ENCODE measurements around the gene AP2B1.
"Not testable (repeated sequence)": the region's sequence is repeated elsewhere in the genome, so short reads cannot be mapped to it uniquely, and the experiment has no call there.

The AP2B1 gene
- total RNA-seq, result 152 to 197 reads per million in 2 donors

GRCh38 chr17:35587074-35587961 lies at the start of gene AP2B1:
Gene AP2B1, plus strand, starts transcription at chr17:35587322. Its CDS starts 6,709 bp downstream, at chr17:35594031.
- peak; percentile 91 for DNase-seq

DNA sequence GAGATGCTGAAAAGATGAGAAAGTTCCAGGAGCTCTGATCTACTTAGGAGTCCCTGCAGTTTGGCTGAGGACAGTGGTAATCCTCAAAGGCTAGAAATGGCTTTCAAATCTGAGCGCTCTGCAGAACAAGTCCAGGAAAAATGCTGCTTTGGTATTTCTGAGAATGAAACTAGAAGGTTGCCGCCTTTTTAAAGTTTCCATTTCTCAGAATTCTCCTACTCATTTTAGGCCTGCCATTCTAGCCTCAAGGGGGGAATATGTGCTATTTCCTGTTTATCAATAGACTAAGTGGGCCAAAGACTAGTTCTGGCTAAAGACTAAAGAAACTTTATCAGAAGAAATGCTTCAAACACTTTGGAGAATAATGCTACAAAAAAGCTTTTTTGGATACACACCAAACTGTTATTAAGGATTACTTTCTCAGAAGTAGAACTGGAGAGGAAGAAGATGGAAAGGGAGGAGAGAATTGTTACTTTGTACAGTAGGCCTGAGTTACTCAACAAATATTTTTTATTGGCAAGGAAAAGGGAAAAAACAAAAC lies 49.5 kb upstream of the AP2B1 start, which contains the start of gene SLFN12L:
Gene SLFN12L, minus strand, starts transcription at position 78 of the 541 bp plus-strand sequence. CDS start 15,314 bp downstream, outside the sequence.
- DNase-seq, result no peak

- DNase-seq, result no peak
Measured at GRCh38 chr17:35539659-35540026, 47.5 kb upstream of the AP2B1 start.

- no peak for DNase-seq
Measured at GRCh38 chr17:35540589-35541404, 46.3 kb upstream of the AP2B1 start.

- no peak for DNase-seq
Measured at GRCh38 chr17:35541434-35541833, 45.7 kb upstream of the AP2B1 start.

DNA sequence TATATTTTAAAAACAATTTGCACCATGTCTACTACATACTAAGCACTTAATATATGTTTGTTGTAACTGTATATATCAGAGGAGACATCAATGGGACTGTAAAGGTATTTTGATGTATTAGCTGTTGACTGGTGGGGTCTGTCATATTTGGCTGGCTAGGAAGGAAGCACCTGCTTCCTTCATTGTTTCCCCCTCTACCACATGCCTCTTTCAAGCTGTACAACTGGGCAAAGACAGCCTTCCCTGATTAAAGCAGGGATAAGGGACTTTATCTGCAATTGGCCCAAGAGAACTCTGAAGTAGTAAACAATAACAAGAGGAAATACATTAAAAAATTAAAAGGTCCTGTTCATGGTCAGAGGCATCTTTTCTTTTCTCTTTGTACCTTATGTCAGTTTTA lies 44.1 kb upstream of the AP2B1 start:
- no peak for DNase-seq

DNA sequence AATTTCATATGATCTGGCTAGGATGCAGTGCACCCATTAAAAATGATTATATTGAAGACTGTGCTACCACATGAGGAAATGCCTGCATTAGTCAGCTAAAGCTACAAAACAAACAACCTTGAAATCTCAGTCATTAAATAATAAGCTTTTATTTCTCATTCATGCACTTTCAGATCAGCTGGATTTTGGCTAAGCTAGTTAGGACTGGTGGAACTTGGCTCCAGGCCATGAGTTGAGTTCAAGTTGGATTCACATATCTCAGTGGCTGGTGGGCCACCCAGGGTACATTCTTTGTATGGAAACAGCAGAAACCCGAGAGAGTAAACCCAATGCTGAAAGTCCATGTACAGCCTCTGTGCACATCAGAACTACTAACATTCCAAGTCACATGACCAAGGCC lies 43.3 kb upstream of the AP2B1 start:
- DNase-seq, result no peak

- no peak for DNase-seq
Measured at GRCh38 chr17:35545150-35545549, 42.0 kb upstream of the AP2B1 start.

GRCh38 chr17:35546487-35546886 lies 40.6 kb upstream of the AP2B1 start:
- no peak for DNase-seq

DNA sequence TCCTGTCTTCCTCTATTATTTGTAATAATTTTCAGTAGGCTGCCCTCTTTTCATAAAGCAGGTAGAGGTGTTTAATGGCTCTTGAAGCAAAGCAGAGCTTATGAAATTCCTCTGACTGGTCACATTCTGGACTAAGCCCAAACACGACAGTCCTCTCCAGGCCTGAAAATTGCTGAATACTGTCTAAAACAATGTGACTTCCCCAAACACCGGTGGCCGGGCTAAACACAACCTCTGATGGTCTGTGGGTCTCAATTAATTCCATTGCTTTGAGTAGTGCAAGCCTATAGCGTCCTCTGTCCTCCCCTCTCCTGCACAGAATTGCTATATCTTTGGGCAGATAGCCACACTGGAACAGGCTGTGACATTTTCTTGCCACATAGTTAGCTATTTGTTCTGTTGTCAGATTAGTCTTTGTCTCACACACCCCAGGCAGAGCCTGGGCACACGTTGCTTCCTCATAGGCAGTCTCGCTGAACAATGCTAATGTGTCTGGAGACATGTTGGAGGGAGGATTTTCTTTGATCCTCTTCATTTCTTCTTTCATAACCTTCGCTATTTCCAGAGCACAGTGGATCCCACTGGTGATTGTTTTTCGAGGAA lies 38.8 kb upstream of the AP2B1 start:
- no peak for DNase-seq

DNA sequence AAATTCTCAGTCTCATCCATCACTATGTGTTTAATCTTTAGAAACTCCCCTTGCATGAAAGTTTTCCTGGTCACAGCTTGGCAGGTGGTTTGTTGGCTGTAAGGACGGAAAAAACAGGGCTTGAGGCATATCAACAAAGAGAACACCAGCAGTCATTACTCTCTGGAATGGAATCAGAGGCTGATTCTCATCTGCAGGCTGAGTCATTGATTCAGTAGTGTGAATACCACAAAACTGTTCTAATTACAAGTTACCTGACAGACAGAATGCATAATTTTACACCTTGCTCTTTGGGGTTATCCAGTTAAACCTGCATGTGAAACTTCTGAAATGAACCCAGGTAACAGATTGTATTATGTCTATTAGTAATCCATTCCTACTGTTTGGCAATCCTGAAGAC lies 38.1 kb upstream of the AP2B1 start:
- DNase-seq, result no peak

DNA sequence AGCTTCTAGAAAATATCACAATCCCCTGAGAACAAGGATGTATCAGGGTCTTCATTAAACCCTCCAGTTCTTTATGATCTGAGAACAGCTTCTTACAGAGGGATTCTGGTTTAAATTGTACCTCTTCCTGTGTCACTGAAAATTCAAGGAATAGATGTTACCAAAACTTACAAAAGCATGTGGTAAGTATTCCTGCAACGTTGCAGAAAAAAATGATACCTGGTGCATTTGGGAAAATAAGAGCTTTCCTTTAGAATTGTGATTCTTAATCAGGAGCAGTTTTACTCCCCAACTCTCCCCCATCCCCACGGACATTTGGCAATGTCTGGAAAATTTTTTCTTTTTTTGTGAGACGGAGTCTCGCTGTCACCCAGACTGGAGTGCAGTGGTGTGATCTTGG lies 33.8 kb upstream of the AP2B1 start:
- no peak for DNase-seq

DNA sequence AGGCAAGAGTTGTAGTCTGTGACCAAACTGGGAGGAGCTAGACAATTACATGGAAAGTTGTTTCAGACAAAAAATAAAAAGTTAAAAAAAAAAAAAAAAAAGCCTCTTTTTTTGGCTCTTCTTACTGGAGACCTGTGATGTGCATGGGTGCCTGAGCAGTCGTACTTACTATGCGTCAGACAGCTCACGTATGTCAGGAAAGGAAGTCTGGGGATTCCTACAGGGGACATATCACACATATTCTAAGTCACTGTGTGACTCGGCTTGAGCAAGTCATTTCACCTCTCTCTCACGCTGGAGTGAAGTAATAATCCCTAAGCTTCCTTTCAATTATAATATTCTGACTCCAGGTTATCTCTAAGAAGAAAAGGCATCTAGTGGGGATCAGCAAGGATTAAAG lies 32.5 kb upstream of the AP2B1 start:
- no peak for DNase-seq

DNA sequence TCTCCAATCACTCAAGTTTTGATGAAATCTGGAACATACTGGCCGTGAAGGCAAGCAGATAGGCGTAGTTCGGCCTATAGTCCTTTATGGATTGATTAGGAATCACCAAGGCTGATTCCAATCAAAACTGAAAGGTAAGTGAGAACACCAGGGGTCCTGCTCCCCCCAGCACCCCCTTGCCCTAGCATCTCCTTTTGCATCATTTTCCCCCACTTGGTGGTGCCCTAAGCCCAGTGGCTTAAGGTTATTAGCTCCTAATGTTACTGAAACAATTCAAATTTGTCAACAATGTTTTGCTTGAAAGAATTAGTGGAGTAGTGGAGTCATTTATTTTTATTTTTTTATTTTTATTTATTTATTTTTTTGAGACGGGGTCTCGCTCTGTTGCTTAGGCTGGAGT lies 31.4 kb upstream of the AP2B1 start:
- DNase-seq, result no peak

DNA sequence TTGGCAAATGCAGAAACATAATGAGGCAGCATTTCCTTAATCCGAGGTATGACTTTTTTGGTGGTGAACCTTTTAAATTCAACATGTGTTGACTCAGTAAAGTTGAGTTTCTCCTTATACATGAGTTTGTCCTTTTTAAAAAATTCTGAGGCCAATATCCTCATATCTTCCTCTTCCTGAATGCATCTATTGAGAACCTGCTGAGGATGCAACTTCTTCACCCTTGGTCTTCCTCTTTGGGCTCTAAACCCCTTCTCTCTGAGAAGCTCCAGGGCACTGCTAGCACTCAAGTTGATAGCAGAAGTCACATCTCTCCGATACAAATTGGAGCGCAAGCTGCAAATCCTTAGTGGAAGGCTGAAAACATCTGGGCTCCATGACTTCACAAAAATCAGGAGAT lies 29.8 kb upstream of the AP2B1 start:
- no peak for DNase-seq

DNA sequence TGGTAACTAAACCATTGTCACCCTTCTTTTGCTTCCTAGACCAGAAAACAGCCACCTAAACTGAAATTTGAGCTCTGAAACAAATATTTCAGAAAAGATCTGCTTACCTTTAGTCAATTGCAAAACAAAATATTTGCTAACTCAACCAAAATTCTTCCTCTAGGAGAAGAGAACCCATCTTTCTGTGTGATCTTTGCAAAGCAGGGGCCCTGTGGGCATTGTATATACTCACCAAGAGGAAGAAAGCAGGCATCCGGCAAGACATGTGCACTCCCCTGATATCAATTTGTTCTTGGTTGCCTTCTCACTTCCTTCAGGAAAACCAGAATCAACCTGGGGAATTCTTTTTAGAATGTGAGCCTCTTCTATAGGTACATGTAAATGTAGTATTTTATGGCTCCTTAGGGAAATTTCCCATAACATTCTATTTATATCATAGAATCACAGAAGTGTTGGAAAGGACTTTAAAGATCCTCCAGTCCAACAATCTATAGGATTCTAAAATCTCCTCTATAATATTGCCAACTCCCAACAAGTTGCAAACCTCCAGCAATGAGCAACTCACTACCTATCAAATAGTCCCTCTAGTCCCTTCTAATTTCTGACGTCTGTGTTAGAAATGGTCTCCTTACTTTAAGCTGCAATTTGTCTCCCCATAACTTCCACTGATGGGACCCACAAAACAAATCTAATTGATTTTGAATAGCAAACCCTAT lies 27.5 kb upstream of the AP2B1 start:
- no peak for DNase-seq

GRCh38 chr17:35560703-35561102 lies 26.4 kb upstream of the AP2B1 start, which contains the start of gene SLFN14:
Gene SLFN14, minus strand, starts transcription at chr17:35560819. Its CDS starts 2,757 bp downstream, at chr17:35558062.
- DNase-seq, result no peak

DNA sequence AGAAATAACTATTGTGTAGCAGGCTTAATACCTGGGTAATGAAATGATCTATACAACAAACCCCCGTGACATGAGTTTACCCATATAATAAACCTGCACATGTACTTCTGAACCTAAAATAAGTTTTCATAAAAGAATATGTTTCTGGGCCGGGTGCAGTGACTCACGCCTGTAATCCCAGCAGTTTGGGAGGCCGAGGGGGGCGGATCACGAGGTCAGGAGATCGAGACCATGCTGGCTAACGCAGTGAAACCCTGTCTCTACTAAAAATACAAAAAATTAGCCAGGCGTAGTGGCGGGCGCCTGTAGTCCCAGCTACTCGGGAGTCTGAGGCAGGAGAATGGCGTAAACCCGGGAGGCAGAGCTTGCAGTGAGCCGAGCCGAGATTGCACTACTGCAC lies 23.9 kb upstream of the AP2B1 start:
- not testable (repeated sequence) for DNase-seq

- no peak for DNase-seq
Measured at GRCh38 chr17:35566968-35567367, 20.2 kb upstream of the AP2B1 start.

DNA sequence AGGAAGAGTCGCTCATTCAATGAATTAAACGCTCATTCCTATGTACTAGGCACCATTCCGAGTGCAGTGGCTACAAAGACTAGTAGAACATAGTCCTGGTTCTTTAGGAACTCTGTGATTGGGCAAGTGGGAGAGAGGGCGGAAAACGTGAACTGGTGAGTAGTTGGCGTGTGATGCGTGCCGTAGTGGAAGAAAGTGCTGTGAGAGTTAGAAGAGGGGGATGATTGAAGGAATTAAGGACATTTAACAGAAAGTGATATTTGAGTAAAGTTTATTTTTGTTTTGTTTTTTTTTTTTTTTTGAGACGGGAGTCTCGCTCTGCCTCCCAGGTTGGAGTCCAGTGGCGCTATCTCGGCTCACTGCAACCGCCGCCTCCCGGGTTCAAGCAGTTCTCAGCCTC lies 18.6 kb upstream of the AP2B1 start:
- DNase-seq, result no peak

- no peak for DNase-seq
Measured at GRCh38 chr17:35569405-35569804, 17.7 kb upstream of the AP2B1 start.

- no peak for DNase-seq
Measured at GRCh38 chr17:35575759-35576158, 11.4 kb upstream of the AP2B1 start.
